Neural cell (in vitro differentiated cells): ENCODE measurements around the gene POLA2. TPM values are rescaled to one million over a fixed set of nuclear protein-coding genes. Genes with fewer than 3 reads are reported as not detected.

Source experiments
- H2AFZ ChIP-seq: fragments of 200-600, 300-800 bp; sonication (generic), shearing (Covaris generic); 2 replicates; pipeline ENCODE4 v1.6.0; 2014; ENCODE audit warnings: low read depth, mild to moderate bottlenecking, antibody characterized with exemption, low read length, moderate library complexity
- H3F3A ChIP-seq: fragments of 200-600 bp; shearing (Covaris generic); 2 replicates; pipeline ENCODE4 v1.6.1; 2016; ENCODE audit warnings: mild to moderate bottlenecking, moderate library complexity, mixed read lengths, antibody characterized with exemption, low read length; ENCODE audit not compliant: insufficient read depth, poor library complexity, severe bottlenecking
- H3K27ac ChIP-seq: fragments of 200-600, 300-800 bp; sonication (generic), shearing (Covaris generic); 2 replicates; pipeline ENCODE4 v1.5.1; 2014; ENCODE audit warnings: mild to moderate bottlenecking, low read length, moderate library complexity
- H3K27me3 ChIP-seq: fragments of 300-800, 200-600 bp; sonication (generic), shearing (Covaris generic); 2 replicates; pipeline ENCODE4 v1.6.0; 2014; ENCODE audit warnings: mild to moderate bottlenecking, low read depth, low read length, moderate library complexity; ENCODE audit not compliant: insufficient read depth
- H3K36me3 ChIP-seq: fragments of 300-800, 200-600 bp; sonication (generic), shearing (Covaris generic); 2 replicates; pipeline ENCODE4 v1.5.1; 2014; ENCODE audit warnings: mild to moderate bottlenecking, antibody characterized with exemption, low read length, moderate library complexity; ENCODE audit not compliant: insufficient read depth
- H3K4me2 ChIP-seq: fragments of 300-800, 200-600 bp; sonication (generic), shearing (Covaris generic); 2 replicates; pipeline ENCODE4 v1.6.0; 2014; ENCODE audit warnings: mild to moderate bottlenecking, low read length
- H3K4me3 ChIP-seq: fragments of 300-800, 200-600 bp; sonication (generic), shearing (Covaris generic); 2 replicates; pipeline ENCODE4 v1.5.1; 2014; ENCODE audit warnings: mild to moderate bottlenecking, low read length, moderate library complexity
- H3K79me2 ChIP-seq: fragments of 200-600 bp; shearing (Covaris generic); replicated peaks from 2 replicates; pipeline ENCODE4 v1.6.0; 2014; ENCODE audit warnings: mild to moderate bottlenecking, low read length, moderate library complexity; ENCODE audit not compliant: insufficient read depth
- H3K9ac ChIP-seq: fragments of 300-800, 200-600 bp; sonication (generic), shearing (Covaris generic); 2 replicates; pipeline ENCODE4 v1.6.1; 2016; ENCODE audit warnings: mild to moderate bottlenecking, low read length, mixed read lengths
- H3K9me2 ChIP-seq: fragments of 200-600 bp; shearing (Covaris generic); 2 replicates; pipeline ENCODE4 v1.6.1; 2016; ENCODE audit warnings: mild to moderate bottlenecking, low read length, mixed read lengths; ENCODE audit not compliant: insufficient read depth
- H3K9me3 ChIP-seq: fragments of 200-600, 300-800 bp; sonication (generic), shearing (Covaris generic); 2 replicates; pipeline ENCODE4 v1.6.1; 2016; ENCODE audit warnings: mild to moderate bottlenecking, mixed run types, low read length, moderate library complexity, mixed read lengths
- H4K20me1 ChIP-seq: fragments of 200-600 bp; shearing (Covaris generic); 2 replicates; pipeline ENCODE4 v1.6.1; 2016; ENCODE audit warnings: mild to moderate bottlenecking, mixed run types; ENCODE audit not compliant: insufficient read depth
- EP300 ChIP-seq: fragments of 450-650 bp; conservative IDR thresholded peaks from 2 replicates; pipeline ENCODE4 v1.6.1; 2014; ENCODE audit warnings: antibody characterized with exemption, mild to moderate bottlenecking, moderate library complexity; ENCODE audit not compliant: poor library complexity, severe bottlenecking
- EZH2 ChIP-seq: fragments of 200-600, 300-800 bp; shearing (Covaris generic), sonication (generic); IDR thresholded peaks from 2 replicates; pipeline ENCODE4 v1.6.1; 2014; ENCODE audit warnings: antibody characterized with exemption, low read length, borderline replicate concordance, mild to moderate bottlenecking; ENCODE audit not compliant: insufficient read depth, poor library complexity, severe bottlenecking
- MXI1 ChIP-seq: fragments of 450-650 bp; conservative IDR thresholded peaks from 2 replicates; pipeline ENCODE4 v1.6.1; 2014; ENCODE audit warnings: antibody characterized with exemption, mild to moderate bottlenecking; ENCODE audit not compliant: poor library complexity, severe bottlenecking
- POLR2AphosphoS5 ChIP-seq: IDR thresholded peaks from 2 replicates; pipeline ENCODE4 v1.6.1; 2012
- RAD21 ChIP-seq: fragments of 450-650 bp; conservative IDR thresholded peaks from 2 replicates; pipeline ENCODE4 v1.6.1; 2014; ENCODE audit warnings: antibody characterized with exemption, mild to moderate bottlenecking, moderate library complexity
- SMC3 ChIP-seq: fragments of 450-650 bp; conservative IDR thresholded peaks from 2 replicates; pipeline ENCODE4 v1.6.1; 2014; ENCODE audit warnings: antibody characterized with exemption, mild to moderate bottlenecking, moderate library complexity; ENCODE audit not compliant: poor library complexity
- TAF1 ChIP-seq: IDR thresholded peaks from 2 replicates; pipeline ENCODE4 v1.6.1; 2012; ENCODE audit warnings: low read depth
- polyA plus RNA-seq: library from polyadenylated mRNA; depleted of rRNA; stranded (reverse); fragments of >200 nt; gene quantifications from 2 replicates; pipeline ENCODE4 v1.2.3, GENCODE V29; 2014
- TF ChIP-seq, protein P1 (sequence below): fragments of 450-650 bp; IDR thresholded peaks from 2 replicates; pipeline ENCODE4 v1.5.1; 2014; ENCODE audit warnings: antibody characterized with exemption, mild to moderate bottlenecking, moderate library complexity; ENCODE audit not compliant: poor library complexity, severe bottlenecking
- TF ChIP-seq, protein P2 (sequence below): IDR thresholded peaks from 2 replicates; pipeline ENCODE4 v1.6.1; 2012; ENCODE audit warnings: borderline replicate concordance

POLA2 gene
- polyA plus RNA-seq, 1 donor from 2014 or later, result 4.3 TPM

DNA sequence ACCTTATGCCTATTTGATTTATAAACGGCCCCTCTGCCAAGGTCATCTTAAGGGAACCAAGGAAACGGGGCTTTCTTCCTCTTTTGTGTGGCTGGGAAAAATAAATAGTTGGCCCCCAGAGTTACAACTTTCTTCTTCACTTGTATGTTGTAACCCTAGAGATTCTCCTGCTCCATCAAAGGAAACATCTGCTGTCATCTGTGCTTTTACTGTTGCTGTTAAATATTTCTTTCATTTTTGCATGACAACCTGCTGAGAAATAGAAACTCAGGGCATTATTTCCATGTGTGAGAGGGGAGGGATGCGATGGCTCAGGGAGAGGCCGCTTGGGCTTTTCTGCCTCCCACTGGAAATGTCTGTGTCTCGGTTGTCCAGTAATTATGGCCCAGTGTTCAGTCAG lies 31.1 kb downstream of the POLA2 start:
- H3K9me3 ChIP-seq, result no peaks in the 10 kb centered on the region
- no peak overlapping the region for H3K4me2 ChIP-seq
- H3K36me3 ChIP-seq, result peaks cover 5% of the 10 kb centered on the region
- no peak overlapping the region for H3K27ac ChIP-seq
- H2AFZ ChIP-seq, result no peak overlapping the region
- TF ChIP-seq RAD21 (no peak), POLR2AphosphoS5 (no peak), EZH2 (no peak), EP300 (no peak), TAF1 (no peak), SMC3 (no peak), MXI1 (no peak)
- TF ChIP-seq, protein P1, sequence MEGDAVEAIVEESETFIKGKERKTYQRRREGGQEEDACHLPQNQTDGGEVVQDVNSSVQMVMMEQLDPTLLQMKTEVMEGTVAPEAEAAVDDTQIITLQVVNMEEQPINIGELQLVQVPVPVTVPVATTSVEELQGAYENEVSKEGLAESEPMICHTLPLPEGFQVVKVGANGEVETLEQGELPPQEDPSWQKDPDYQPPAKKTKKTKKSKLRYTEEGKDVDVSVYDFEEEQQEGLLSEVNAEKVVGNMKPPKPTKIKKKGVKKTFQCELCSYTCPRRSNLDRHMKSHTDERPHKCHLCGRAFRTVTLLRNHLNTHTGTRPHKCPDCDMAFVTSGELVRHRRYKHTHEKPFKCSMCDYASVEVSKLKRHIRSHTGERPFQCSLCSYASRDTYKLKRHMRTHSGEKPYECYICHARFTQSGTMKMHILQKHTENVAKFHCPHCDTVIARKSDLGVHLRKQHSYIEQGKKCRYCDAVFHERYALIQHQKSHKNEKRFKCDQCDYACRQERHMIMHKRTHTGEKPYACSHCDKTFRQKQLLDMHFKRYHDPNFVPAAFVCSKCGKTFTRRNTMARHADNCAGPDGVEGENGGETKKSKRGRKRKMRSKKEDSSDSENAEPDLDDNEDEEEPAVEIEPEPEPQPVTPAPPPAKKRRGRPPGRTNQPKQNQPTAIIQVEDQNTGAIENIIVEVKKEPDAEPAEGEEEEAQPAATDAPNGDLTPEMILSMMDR, result no peak
- TF ChIP-seq, protein P2, sequence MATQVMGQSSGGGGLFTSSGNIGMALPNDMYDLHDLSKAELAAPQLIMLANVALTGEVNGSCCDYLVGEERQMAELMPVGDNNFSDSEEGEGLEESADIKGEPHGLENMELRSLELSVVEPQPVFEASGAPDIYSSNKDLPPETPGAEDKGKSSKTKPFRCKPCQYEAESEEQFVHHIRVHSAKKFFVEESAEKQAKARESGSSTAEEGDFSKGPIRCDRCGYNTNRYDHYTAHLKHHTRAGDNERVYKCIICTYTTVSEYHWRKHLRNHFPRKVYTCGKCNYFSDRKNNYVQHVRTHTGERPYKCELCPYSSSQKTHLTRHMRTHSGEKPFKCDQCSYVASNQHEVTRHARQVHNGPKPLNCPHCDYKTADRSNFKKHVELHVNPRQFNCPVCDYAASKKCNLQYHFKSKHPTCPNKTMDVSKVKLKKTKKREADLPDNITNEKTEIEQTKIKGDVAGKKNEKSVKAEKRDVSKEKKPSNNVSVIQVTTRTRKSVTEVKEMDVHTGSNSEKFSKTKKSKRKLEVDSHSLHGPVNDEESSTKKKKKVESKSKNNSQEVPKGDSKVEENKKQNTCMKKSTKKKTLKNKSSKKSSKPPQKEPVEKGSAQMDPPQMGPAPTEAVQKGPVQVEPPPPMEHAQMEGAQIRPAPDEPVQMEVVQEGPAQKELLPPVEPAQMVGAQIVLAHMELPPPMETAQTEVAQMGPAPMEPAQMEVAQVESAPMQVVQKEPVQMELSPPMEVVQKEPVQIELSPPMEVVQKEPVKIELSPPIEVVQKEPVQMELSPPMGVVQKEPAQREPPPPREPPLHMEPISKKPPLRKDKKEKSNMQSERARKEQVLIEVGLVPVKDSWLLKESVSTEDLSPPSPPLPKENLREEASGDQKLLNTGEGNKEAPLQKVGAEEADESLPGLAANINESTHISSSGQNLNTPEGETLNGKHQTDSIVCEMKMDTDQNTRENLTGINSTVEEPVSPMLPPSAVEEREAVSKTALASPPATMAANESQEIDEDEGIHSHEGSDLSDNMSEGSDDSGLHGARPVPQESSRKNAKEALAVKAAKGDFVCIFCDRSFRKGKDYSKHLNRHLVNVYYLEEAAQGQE, result no peak
- H3K9me2 ChIP-seq, result no peaks in the 10 kb centered on the region
- H3K9ac ChIP-seq, result no peak overlapping the region
- H3K4me3 ChIP-seq, result no peak overlapping the region
- H3K79me2 ChIP-seq, result no peaks in the 10 kb centered on the region
- H4K20me1 ChIP-seq, result no peaks in the 10 kb centered on the region
- no peaks in the 10 kb centered on the region for H3K27me3 ChIP-seq
- no peaks in the 10 kb centered on the region for H3F3A ChIP-seq

DNA sequence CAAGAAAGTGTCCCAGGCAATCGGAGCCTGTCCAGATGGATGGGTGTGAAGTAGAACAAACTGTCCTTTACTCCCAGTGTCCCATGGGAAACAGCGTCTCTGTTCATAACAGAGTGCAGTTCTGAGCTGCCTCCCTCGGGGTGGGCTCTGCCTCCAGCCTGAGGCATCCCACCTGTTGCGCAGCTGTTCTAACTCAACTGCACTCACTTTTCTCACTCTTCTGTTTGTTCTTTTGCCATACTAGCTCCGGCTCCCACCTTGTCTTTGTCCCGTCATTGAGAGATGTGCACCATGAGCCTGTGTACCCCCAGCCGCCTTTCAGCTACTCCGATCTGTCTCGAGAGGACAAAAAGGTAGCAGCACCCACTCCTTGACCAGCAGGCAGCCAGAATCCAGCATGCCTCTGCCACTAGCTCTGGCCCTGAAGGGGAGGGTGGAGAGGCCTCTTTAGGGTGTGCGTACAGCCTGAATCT lies 32.2 kb downstream of the POLA2 start:
- no peak overlapping the region for H3K4me3 ChIP-seq
- no peak overlapping the region for H3K9ac ChIP-seq
- H4K20me1 ChIP-seq, result no peaks in the 10 kb centered on the region
- TF ChIP-seq EZH2 (no peak), MXI1 (no peak)
- no peaks in the 10 kb centered on the region for H3K9me3 ChIP-seq
- no peak overlapping the region for H3K4me2 ChIP-seq
- H2AFZ ChIP-seq, result no peak overlapping the region
- H3K9me2 ChIP-seq, result no peaks in the 10 kb centered on the region
- H3K79me2 ChIP-seq, result no peaks in the 10 kb centered on the region
- peaks cover 5% of the 10 kb centered on the region for H3K36me3 ChIP-seq
- H3K27me3 ChIP-seq, result no peaks in the 10 kb centered on the region
- H3F3A ChIP-seq, result no peaks in the 10 kb centered on the region
- no peak overlapping the region for H3K27ac ChIP-seq

DNA sequence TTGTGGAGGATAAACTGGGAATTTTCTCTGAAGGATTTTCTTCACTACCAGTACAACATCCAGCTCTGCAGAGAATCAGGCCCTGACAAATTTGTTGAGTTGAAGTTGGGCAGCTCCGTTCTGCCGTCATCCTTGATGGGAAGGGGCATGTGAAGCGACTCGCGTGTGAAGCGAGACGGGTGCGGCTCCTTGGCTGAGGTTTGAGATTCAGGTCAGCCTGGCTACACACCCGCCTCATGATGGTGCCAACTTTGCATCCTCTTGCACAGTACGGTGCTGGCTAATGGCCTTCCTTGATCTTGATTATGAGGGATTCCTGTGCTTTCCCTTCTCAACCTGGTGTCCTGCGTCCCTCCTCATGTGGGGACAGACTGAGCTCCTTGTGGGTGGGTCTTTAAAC lies 33.2 kb downstream of the POLA2 start:
- Histone ChIP-seq H3K9ac (no peak overlapping the region), H3K27ac (no peak overlapping the region), H3K4me2 (no peak overlapping the region), H3F3A (no peaks in the 10 kb centered on the region), H2AFZ (no peak overlapping the region), H3K27me3 (no peaks in the 10 kb centered on the region), H3K4me3 (no peak overlapping the region), H3K9me3 (no peaks in the 10 kb centered on the region), H3K9me2 (no peaks in the 10 kb centered on the region), H3K79me2 (no peaks in the 10 kb centered on the region), H3K36me3 (peaks cover 5% of the 10 kb centered on the region), H4K20me1 (no peaks in the 10 kb centered on the region)
- TF ChIP-seq, protein P2, result no peak
- TF ChIP-seq EZH2, result no peak
- TF ChIP-seq SMC3, result no peak
- TF ChIP-seq, protein P1, result no peak
- TF ChIP-seq MXI1, result no peak
- TF ChIP-seq EP300, result no peak
- no peak for TF ChIP-seq POLR2AphosphoS5
- TF ChIP-seq RAD21, result no peak
- no peak for TF ChIP-seq TAF1
